Activated CD4-positive, alpha-beta T cell treated with anti-CD3 and anti-CD28 coated beads, Interleukin-2, amount 50 U/mL, for 16 hours (primary cell): Measurements from ENCODE around the gene MOV10L1.

Experiments
- DNase-seq: peaks from one replicate; pipeline ENCODE4 v3.0.0-alpha.2; 2020

Gene MOV10L1

GRCh38 chr22:50205781-50206569, 116.2 kb downstream of the MOV10L1 start:
- DNase-seq: no peak

- no peak for DNase-seq
Observed at GRCh38 chr22:50206599-50206998, 116.8 kb downstream of the MOV10L1 start.

GRCh38 chr22:50207383-50208140, 117.8 kb downstream of the MOV10L1 start:
- no peak for DNase-seq

- no peak for DNase-seq
Observed at GRCh38 chr22:50208430-50208938, 118.7 kb downstream of the MOV10L1 start.

GRCh38 chr22:50208939-50209892, 119.4 kb downstream of the MOV10L1 start:
- DNase-seq: no peak

- peak; percentile 63 for DNase-seq
Observed at GRCh38 chr22:50209893-50210292, 120.1 kb downstream of the MOV10L1 start.

- DNase-seq: no peak
Observed at GRCh38 chr22:50210378-50211139, 120.8 kb downstream of the MOV10L1 start.

- DNase-seq: no peak
Observed at GRCh38 chr22:50211147-50211546, 121.3 kb downstream of the MOV10L1 start.
